OCI-LY3 (cell line): ENCODE data around the gene UBAC1.
"Not testable (repeated sequence)": the region's sequence is repeated elsewhere in the genome, so short reads cannot be mapped to it uniquely, and the experiment has no call there.

Experiments used
- H2AFZ ChIP-seq: fragments of 200-600, 300-600 bp; shearing (Covaris generic); 2 replicates; pipeline ENCODE4 v1.6.0; 2014; ENCODE audit warnings: antibody characterized with exemption, low read depth, low read length
- H3K27ac ChIP-seq: fragments of 200-600, 300-600 bp; sonication (generic); 2 replicates; pipeline ENCODE4 v1.5.1; 2014; ENCODE audit warnings: mild to moderate bottlenecking, low read length, moderate library complexity, mixed read lengths
- H3K27me3 ChIP-seq: fragments of 200-600, 300-600 bp; sonication (generic); 2 replicates; pipeline ENCODE4 v1.6.1; 2014; ENCODE audit warnings: low read depth, low read length, mixed read lengths
- H3K36me3 ChIP-seq: fragments of 200-600, 300-600 bp; sonication (generic); replicated peaks from 2 replicates; pipeline ENCODE3; 2014; ENCODE audit warnings: low read depth, low read length, mixed read lengths
- H3K4me1 ChIP-seq: fragments of 300-600, 200-600 bp; sonication (generic); 2 replicates; pipeline ENCODE4 v1.6.1; 2014; ENCODE audit warnings: low read length, mixed read lengths
- H3K4me2 ChIP-seq: fragments of 200-600, 300-600 bp; sonication (generic); 2 replicates; pipeline ENCODE4 v1.6.1; 2014; ENCODE audit warnings: low read length, mixed read lengths
- H3K4me3 ChIP-seq: fragments of 300-600, 200-600 bp; sonication (generic); 2 replicates; pipeline ENCODE4 v1.5.1; 2014; ENCODE audit warnings: antibody characterized with exemption, mild to moderate bottlenecking, low read length, moderate library complexity
- H3K79me2 ChIP-seq: fragments of 300-600, 200-600 bp; shearing (Covaris generic); 2 replicates; pipeline ENCODE4 v1.6.1; 2014; ENCODE audit warnings: mild to moderate bottlenecking, low read length, mixed read lengths
- H3K9ac ChIP-seq: fragments of 300-600, 200-600 bp; shearing (Covaris generic); 2 replicates; pipeline ENCODE4 v1.6.0; 2014; ENCODE audit warnings: mild to moderate bottlenecking, low read length, moderate library complexity
- H3K9me3 ChIP-seq: fragments of 200-600, 300-600 bp; shearing (Covaris generic); 2 replicates; pipeline ENCODE4 v1.6.1; 2014; ENCODE audit warnings: low read length, mixed read lengths; ENCODE audit not compliant: insufficient read depth
- H4K20me1 ChIP-seq: fragments of 200-600, 300-600 bp; sonication (generic); 2 replicates; pipeline ENCODE4 v1.6.1; 2016; ENCODE audit warnings: low read length, mixed read lengths; ENCODE audit not compliant: insufficient read depth
- CTCF ChIP-seq: fragments of 200-600, 300-600 bp; sonication (generic); IDR thresholded peaks from 2 replicates; pipeline ENCODE4 v1.5.1; 2014; ENCODE audit warnings: antibody characterized with exemption, low read length, low read depth
- EZH2phosphoT487 ChIP-seq: fragments of 200-600 bp; shearing (Covaris generic); IDR thresholded peaks from 2 replicates; pipeline ENCODE4 v1.6.1; 2018; ENCODE audit warnings: antibody characterized with exemption, mixed run types, low read depth

UBAC1 gene

GRCh38 chr9:135948446-135948845, 12.7 kb downstream of the UBAC1 start:
- Histone ChIP-seq H3K4me2 (no peak overlapping the region), H3K27me3 (no peaks in the 10 kb centered on the region), H3K79me2 (no peaks in the 10 kb centered on the region), H3K9me3 (no peaks in the 10 kb centered on the region), H3K9ac (no peak overlapping the region), H3K4me1 (peaks cover 11% of the 10 kb centered on the region), H3K36me3 (peaks cover 33% of the 10 kb centered on the region), H2AFZ (no peak overlapping the region), H4K20me1 (peaks cover 12% of the 10 kb centered on the region), H3K27ac (no peak overlapping the region), H3K4me3 (no peak overlapping the region)
- TF ChIP-seq EZH2phosphoT487 (no peak), CTCF (no peak)

DNA sequence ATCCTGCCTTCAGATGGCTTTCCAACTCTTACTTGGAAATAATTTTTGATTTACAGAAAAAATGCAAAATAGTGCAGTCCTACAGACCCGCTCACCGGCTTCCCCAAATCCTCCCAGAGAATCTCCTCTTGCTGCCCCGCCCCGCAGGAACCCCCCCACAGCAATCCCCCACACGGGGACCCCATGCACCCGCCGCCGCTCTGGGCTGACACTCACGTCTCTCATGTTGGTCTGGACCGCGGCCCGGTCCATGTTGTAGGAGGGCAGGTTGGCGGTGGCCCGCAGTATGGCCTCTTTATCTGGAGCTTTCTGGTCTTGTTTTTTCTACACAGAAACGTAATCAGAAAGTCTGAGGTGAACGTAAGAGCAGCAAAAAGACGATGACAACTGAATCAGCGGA, 13.6 kb downstream of the UBAC1 start:
- peaks cover 29% of the 10 kb centered on the region for H3K36me3 ChIP-seq
- peaks cover 12% of the 10 kb centered on the region for H4K20me1 ChIP-seq
- H3K4me1 ChIP-seq: peaks cover 11% of the 10 kb centered on the region
- no peak overlapping the region for H3K27ac ChIP-seq
- no peak overlapping the region for H3K4me3 ChIP-seq
- H3K4me2 ChIP-seq: no peak overlapping the region
- no peak for TF ChIP-seq EZH2phosphoT487
- no peak for TF ChIP-seq CTCF
- no peak overlapping the region for H3K9ac ChIP-seq
- no peaks in the 10 kb centered on the region for H3K27me3 ChIP-seq
- no peaks in the 10 kb centered on the region for H3K79me2 ChIP-seq
- H2AFZ ChIP-seq: no peak overlapping the region
- no peaks in the 10 kb centered on the region for H3K9me3 ChIP-seq

DNA sequence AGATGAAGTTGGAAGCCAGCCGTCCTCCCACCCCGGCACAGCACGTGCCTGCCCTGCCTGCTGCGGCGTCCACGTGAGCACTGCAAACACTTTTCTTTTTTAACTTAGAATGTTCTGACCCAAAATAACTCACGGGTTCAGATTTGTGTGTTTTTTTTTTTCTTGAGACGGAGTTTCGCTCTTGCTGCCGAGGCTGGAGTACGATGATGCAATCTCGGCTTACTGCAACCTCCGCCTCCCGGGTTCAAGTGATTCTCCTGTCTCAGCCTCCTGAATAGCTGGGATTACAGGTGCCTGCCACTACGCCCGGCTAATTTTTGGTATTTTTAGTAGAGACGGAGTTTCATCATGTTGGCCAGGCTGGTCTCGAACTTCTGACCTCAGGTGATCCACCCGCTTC, 14.1 kb downstream of the UBAC1 start:
- H2AFZ ChIP-seq, H3K79me2 ChIP-seq, H3K4me2 ChIP-seq, H3K27me3 ChIP-seq, H3K9me3 ChIP-seq, H3K27ac ChIP-seq, H3K4me3 ChIP-seq, H3K9ac ChIP-seq: not testable (repeated sequence)
- Histone ChIP-seq H4K20me1 (peaks cover 12% of the 10 kb centered on the region), H3K36me3 (peaks cover 26% of the 10 kb centered on the region), H3K4me1 (peaks cover 11% of the 10 kb centered on the region)

DNA sequence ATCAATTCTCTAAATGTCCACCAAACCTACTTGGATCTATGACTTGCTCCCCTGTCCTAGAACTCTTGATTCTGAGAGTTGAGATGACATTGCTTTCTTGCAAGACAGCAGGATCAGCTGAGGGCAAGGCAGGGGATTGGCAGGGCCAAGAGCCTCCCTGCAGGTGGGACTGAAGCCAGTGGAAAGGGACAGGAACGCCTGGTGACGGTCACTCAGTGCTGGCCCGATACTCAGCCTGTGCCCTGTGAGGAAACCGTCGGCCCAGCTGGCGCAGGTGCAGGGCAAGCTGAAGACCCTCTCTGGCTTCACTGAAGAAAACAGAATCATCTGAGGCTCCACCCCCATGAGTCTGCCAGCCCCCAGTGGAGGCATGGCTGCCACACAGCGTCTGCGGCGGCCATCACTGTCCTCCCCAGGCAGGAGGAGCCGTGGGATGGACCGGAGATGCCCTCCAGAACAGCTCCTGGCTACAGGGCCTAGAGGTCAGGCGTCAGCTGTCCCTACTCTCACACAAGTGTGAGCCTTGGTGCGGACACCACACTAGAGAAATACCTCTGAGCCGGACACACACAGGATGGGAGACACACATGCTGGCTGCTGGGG, 14.7 kb downstream of the UBAC1 start:
- H3K4me2 ChIP-seq: no peak overlapping the region
- H3K36me3 ChIP-seq: peaks cover 27% of the 10 kb centered on the region
- peaks cover 12% of the 10 kb centered on the region for H4K20me1 ChIP-seq

More for the DNA sequence above, 14.7 kb downstream of the UBAC1 start:
- H3K79me2 ChIP-seq: no peaks in the 10 kb centered on the region
- H3K27ac ChIP-seq: no peak overlapping the region
- H2AFZ ChIP-seq: no peak overlapping the region
- H3K9ac ChIP-seq: no peak overlapping the region
- TF ChIP-seq CTCF (no peak), EZH2phosphoT487 (no peak)
- no peak overlapping the region for H3K4me3 ChIP-seq
- H3K4me1 ChIP-seq: peaks cover 11% of the 10 kb centered on the region
- H3K27me3 ChIP-seq: no peaks in the 10 kb centered on the region
- no peaks in the 10 kb centered on the region for H3K9me3 ChIP-seq
